Measurements from ENCODE around the gene TTLL6. TPM values are rescaled to one million over a fixed set of nuclear protein-coding genes. Genes with fewer than 3 reads are reported as not detected.

TTLL6 gene
- total and polyA plus RNA-seq, 5 experiments from 2014 or later = not detected

- Mint-ChIP-seq H3K36me3 (peaks cover 2 to 4% (median 3%) of the 10 kb centered on the region in 3 donors), H3K27ac (no peak overlapping the region), H3K4me3 (no peak overlapping the region), H3K27me3 (peaks cover 58 to 97% (median 81%) of the 10 kb centered on the region in 5 donors), H3K4me1 (peaks cover 5 to 11% (median 7%) of the 10 kb centered on the region in 4 donors), H3K9me3 (peaks cover 0 to 17% (median 0%) of the 10 kb centered on the region in 9 donors)
- POLR2A ChIA-PET = interaction anchor here (0.7 kb wide), 1 partner anchor 130 kb away, joined by 3 read pairs; the partner anchor contains the start of gene HOXB7
- ATAC-seq (no peak), DNase-seq (no peak)
Measured at GRCh38 chr17:48740537-48740936, 76.5 kb downstream of the TTLL6 start.

- H3K4me1 Mint-ChIP-seq = peaks cover 5 to 11% (median 9%) of the 10 kb centered on the region in 4 donors
- peak overlapping the region; percentile 26 to 62 (median 50) for H3K4me3 Mint-ChIP-seq
- peaks cover 61 to 98% (median 85%) of the 10 kb centered on the region in 5 donors for H3K27me3 Mint-ChIP-seq
- DNase-seq (no peak), ATAC-seq (peak; percentile 27 to 46)
- POLR2A ChIA-PET = interaction anchor here (1.6 kb wide), 1 partner anchor 9 kb away, joined by 4 read pairs; no protein-coding TSS in a partner anchor
- no peak overlapping the region for H3K27ac Mint-ChIP-seq
- peaks cover 2 to 4% (median 3%) of the 10 kb centered on the region in 3 donors for H3K36me3 Mint-ChIP-seq
- peaks cover 0 to 17% (median 0%) of the 10 kb centered on the region in 9 donors for H3K9me3 Mint-ChIP-seq
Measured at GRCh38 chr17:48738803-48739526, 78.1 kb downstream of the TTLL6 start.

GRCh38 chr17:48738424-48738802 is 78.6 kb downstream of the TTLL6 start:
- H3K27ac Mint-ChIP-seq = no peak overlapping the region
- peak overlapping the region in 1 of 10 donors; percentile 36 for H3K4me3 Mint-ChIP-seq
- POLR2A ChIA-PET = interaction anchor here (1.6 kb wide), 1 partner anchor 9 kb away, joined by 4 read pairs; no protein-coding TSS in a partner anchor
- no peak for ATAC-seq
- peaks cover 0 to 17% (median 0%) of the 10 kb centered on the region in 9 donors for H3K9me3 Mint-ChIP-seq
- peaks cover 2 to 8% (median 8%) of the 10 kb centered on the region in 3 donors for H3K36me3 Mint-ChIP-seq
- H3K27me3 Mint-ChIP-seq = peaks cover 60 to 98% (median 85%) of the 10 kb centered on the region in 5 donors
- peaks cover 11 to 17% (median 14%) of the 10 kb centered on the region in 4 donors for H3K4me1 Mint-ChIP-seq
- no peak for DNase-seq

GRCh38 chr17:48737330-48738043 is 79.5 kb downstream of the TTLL6 start:
- peaks cover 0 to 17% (median 0%) of the 10 kb centered on the region in 9 donors for H3K9me3 Mint-ChIP-seq
- peak overlapping the region in 1 of 10 donors; percentile 80 for H3K4me3 Mint-ChIP-seq
- DNase-seq = no peak
- peaks cover 56 to 96% (median 84%) of the 10 kb centered on the region in 5 donors for H3K27me3 Mint-ChIP-seq
- no peak for ATAC-seq
- no peak overlapping the region for H3K27ac Mint-ChIP-seq
- peaks cover 2 to 9% (median 8%) of the 10 kb centered on the region in 3 donors for H3K36me3 Mint-ChIP-seq
- H3K4me1 Mint-ChIP-seq = peaks cover 15 to 25% (median 20%) of the 10 kb centered on the region in 4 donors
- POLR2A ChIA-PET = interaction anchor here (1.6 kb wide), 1 partner anchor 8 kb away, joined by 4 read pairs; no protein-coding TSS in a partner anchor

- Mint-ChIP-seq H3K36me3 (peaks cover 2 to 8% (median 8%) of the 10 kb centered on the region in 3 donors), H3K27ac (no peak overlapping the region), H3K9me3 (peaks cover 0 to 9% (median 0%) of the 10 kb centered on the region in 9 donors), H3K27me3 (peaks cover 60 to 96% (median 88%) of the 10 kb centered on the region in 5 donors), H3K4me3 (no peak overlapping the region), H3K4me1 (peaks cover 18 to 25% (median 21%) of the 10 kb centered on the region in 4 donors)
- ATAC-seq = no peak
- POLR2A ChIA-PET = interaction anchor here (1.2 kb wide), 1 partner anchor 10 kb away, joined by 3 read pairs; no protein-coding TSS in a partner anchor
- DNase-seq = no peak
Measured at GRCh38 chr17:48735062-48735351, 82.0 kb downstream of the TTLL6 start.

GRCh38 chr17:48734333-48735061 is 82.5 kb downstream of the TTLL6 start:
- peak overlapping the region in 1 of 10 donors; percentile 64 for H3K4me3 Mint-ChIP-seq
- H3K9me3 Mint-ChIP-seq = peaks cover 0 to 6% (median 0%) of the 10 kb centered on the region in 9 donors
- H3K36me3 Mint-ChIP-seq = peaks cover 2 to 9% (median 8%) of the 10 kb centered on the region in 3 donors
- H3K27me3 Mint-ChIP-seq = peaks cover 62 to 97% (median 89%) of the 10 kb centered on the region in 5 donors
- POLR2A ChIA-PET = interaction anchor here (1.0 kb wide), 1 partner anchor 9 kb away, joined by 4 read pairs; no protein-coding TSS in a partner anchor
- H3K4me1 Mint-ChIP-seq = peaks cover 19 to 26% (median 22%) of the 10 kb centered on the region in 4 donors
- H3K27ac Mint-ChIP-seq = peak overlapping the region in 1 of 10 donors; percentile 44
- DNase-seq (no peak), ATAC-seq (no peak)

- ATAC-seq (no peak), DNase-seq (no peak)
- POLR2A ChIA-PET = interaction anchor here (1.0 kb wide), 1 partner anchor 9 kb away, joined by 4 read pairs; no protein-coding TSS in a partner anchor
- Mint-ChIP-seq H3K9me3 (no peaks in the 10 kb centered on the region), H3K27ac (no peak overlapping the region), H3K4me3 (peak overlapping the region; percentile 4 to 80 (median 64)), H3K36me3 (peaks cover 0 to 10% (median 9%) of the 10 kb centered on the region in 3 donors), H3K27me3 (peaks cover 58 to 97% (median 86%) of the 10 kb centered on the region in 5 donors), H3K4me1 (peaks cover 16 to 26% (median 21%) of the 10 kb centered on the region in 4 donors)
Measured at GRCh38 chr17:48733632-48734328, 83.2 kb downstream of the TTLL6 start.

GRCh38 chr17:48732688-48733629 is 84.1 kb downstream of the TTLL6 start:
- ATAC-seq = no peak

GRCh38 chr17:48731355-48731754 is 85.7 kb downstream of the TTLL6 start:
- H3K9me3 Mint-ChIP-seq = no peaks in the 10 kb centered on the region
- ATAC-seq (no peak), DNase-seq (no peak)
- no peak overlapping the region for H3K4me3 Mint-ChIP-seq
- no peak overlapping the region for H3K27ac Mint-ChIP-seq
- H3K36me3 Mint-ChIP-seq = peaks cover 0 to 13% (median 9%) of the 10 kb centered on the region in 3 donors
- H3K27me3 Mint-ChIP-seq = peaks cover 58 to 99% (median 87%) of the 10 kb centered on the region in 5 donors
- H3K4me1 Mint-ChIP-seq = peaks cover 23 to 43% (median 27%) of the 10 kb centered on the region in 4 donors
- POLR2A ChIA-PET = interaction anchor here (0.6 kb wide), 1 partner anchor 626 kb away, joined by 3 read pairs; no protein-coding TSS in a partner anchor

More at GRCh38 chr17:48732688-48733629, 84.1 kb downstream of the TTLL6 start:
- DNase-seq = no peak
- Mint-ChIP-seq H3K9me3 (no peaks in the 10 kb centered on the region), H3K4me1 (peaks cover 21 to 34% (median 23%) of the 10 kb centered on the region in 4 donors), H3K27me3 (peaks cover 54 to 99% (median 84%) of the 10 kb centered on the region in 5 donors), H3K27ac (no peak overlapping the region), H3K4me3 (peak overlapping the region in 9 of 10 donors; percentile 34 to 80 (median 64)), H3K36me3 (peaks cover 0 to 12% (median 9%) of the 10 kb centered on the region in 3 donors)
- POLR2A ChIA-PET = interaction anchor here (0.7 to 1.1 kb wide), 3 partner anchors 10 to 18 kb away, joined by 3 to 4 read pairs (median 3); partner anchors contain the start of gene PRAC2

GRCh38 chr17:48730240-48730550 is 86.8 kb downstream of the TTLL6 start:
- no peak for ATAC-seq
- peak overlapping the region in 1 of 10 donors; percentile 7 for H3K4me3 Mint-ChIP-seq

More at GRCh38 chr17:48730240-48730550, 86.8 kb downstream of the TTLL6 start:
- no peak overlapping the region for H3K27ac Mint-ChIP-seq
- H3K27me3 Mint-ChIP-seq = peaks cover 56 to 99% (median 85%) of the 10 kb centered on the region in 5 donors
- DNase-seq = no peak
- POLR2A ChIA-PET = interaction anchor here (1.2 kb wide), 1 partner anchor 8 kb away, joined by 4 read pairs; no protein-coding TSS in a partner anchor
- H3K9me3 Mint-ChIP-seq = no peaks in the 10 kb centered on the region
- H3K36me3 Mint-ChIP-seq = peaks cover 0 to 13% (median 9%) of the 10 kb centered on the region in 3 donors
- H3K4me1 Mint-ChIP-seq = peaks cover 28 to 46% (median 30%) of the 10 kb centered on the region in 4 donors
